Stimulated activated CD4-positive, alpha-beta T cell treated with anti-CD3 and anti-CD28 coated beads, Interleukin-12 subunit alpha, Interleukin-12 subunit beta, amount 100 ng/mL, for 48 hours (primary cell): ENCODE data around the gene FRMD6.
"Not testable (repeated sequence)": the region's sequence is repeated elsewhere in the genome, so short reads cannot be mapped to it uniquely, and the experiment has no call there.

Experiments used
- DNase-seq, 3 donors: peaks; one replicate each; pipeline ENCODE4 v3.0.0-alpha.2; 2020; ENCODE audit warnings: low read depth in 2 of 3, low spot score in 1 of 3

FRMD6 gene

GRCh38 chr14:51628238-51628637 is 23.5 kb upstream of the FRMD6 start:
- no peak for DNase-seq

GRCh38 chr14:51630987-51631386 is 20.7 kb upstream of the FRMD6 start:
- DNase-seq, result no peak

- not testable (repeated sequence) for DNase-seq
Measured at GRCh38 chr14:51633298-51633697, 18.4 kb upstream of the FRMD6 start.

DNA sequence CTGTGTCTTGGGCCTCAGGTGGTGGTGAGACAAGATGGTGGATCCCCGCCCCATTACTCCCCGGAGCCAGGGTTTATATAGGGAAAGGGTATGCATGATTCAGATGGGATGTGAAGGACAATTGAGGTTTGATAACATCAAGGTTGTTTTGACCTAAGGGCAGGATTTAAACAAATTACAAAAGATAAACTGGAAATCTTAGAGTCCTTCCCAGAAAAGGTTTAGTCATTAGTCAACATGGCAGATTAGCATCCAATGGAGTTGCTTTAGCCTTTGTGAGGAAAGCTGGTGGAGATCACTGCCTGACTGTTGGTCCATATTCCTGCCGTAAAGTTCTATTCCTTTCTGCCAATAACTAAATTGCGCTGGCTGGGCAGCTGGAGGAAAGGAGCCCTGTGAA is 15.6 kb upstream of the FRMD6 start:
- no peak for DNase-seq

DNA sequence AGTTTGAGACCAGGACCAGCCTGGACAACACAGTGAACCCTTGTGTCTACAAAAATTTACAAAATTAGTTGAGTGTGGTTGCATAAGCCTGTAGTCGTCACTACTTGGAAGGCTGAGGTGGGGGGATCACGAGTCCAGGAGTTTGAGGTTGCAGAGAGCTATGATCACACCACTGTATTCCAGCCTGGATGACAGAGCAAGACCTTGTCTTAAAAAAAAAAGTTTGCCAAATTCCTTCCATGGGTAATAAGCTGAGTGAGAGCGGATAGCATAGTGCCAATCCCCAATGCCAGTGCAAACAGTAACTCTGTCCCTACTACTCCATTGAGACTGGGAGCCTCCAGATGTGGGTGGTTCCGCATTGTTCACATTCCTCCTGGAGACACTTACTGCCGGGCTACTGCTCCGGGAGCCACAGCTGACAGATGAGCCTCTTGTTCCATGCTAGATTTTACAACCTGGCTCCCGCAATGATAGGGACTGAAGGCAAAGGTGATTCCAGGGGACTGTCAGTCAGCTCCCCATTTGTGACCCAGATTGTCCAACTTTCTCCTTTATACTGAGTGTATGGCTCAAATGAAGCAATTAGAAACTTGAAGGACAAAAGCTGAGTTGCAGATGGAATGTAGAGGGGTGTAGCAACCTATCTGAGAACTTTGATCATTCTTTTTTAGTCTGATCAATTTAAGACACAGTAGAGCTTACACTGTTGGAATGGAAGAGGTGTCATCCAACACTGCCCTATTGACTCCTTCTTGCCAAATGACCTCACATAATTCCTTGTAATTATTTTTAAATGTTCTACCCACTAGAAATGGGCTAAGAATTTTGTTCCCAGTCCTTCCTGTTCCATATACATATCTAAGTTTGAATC is 13.4 kb upstream of the FRMD6 start:
- no peak for DNase-seq

DNA sequence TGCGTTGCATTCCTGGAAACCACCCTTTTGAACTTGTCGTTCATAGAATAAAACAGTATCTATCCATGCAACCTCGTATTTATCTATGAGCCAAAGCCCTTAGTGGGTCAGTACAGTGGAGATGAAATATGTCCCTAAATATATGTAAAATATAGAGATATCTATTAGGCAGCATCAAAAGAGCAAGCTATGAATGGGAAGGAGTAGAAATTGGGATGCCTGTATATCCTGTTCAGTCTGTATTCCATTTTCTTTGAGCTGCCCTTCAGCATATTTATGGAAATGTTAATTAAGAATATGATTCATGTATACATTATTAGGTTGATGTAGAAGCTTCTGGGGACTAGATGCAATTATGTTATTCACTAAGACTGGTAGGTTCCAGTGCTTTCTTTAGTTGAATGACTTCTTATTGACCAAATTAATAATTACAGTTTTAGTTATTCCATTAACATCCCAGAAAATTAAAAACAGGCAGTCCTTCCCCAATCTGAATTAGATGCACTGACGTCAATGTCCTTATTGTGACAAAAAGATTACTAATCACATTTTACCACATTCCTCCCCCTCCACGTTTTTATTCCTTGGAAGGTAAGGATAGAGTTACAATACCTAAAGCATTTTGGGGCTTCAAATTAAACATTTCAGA is 11.9 kb upstream of the FRMD6 start:
- DNase-seq, result no peak

GRCh38 chr14:51643140-51643539 is 8.6 kb upstream of the FRMD6 start:
- no peak for DNase-seq

DNA sequence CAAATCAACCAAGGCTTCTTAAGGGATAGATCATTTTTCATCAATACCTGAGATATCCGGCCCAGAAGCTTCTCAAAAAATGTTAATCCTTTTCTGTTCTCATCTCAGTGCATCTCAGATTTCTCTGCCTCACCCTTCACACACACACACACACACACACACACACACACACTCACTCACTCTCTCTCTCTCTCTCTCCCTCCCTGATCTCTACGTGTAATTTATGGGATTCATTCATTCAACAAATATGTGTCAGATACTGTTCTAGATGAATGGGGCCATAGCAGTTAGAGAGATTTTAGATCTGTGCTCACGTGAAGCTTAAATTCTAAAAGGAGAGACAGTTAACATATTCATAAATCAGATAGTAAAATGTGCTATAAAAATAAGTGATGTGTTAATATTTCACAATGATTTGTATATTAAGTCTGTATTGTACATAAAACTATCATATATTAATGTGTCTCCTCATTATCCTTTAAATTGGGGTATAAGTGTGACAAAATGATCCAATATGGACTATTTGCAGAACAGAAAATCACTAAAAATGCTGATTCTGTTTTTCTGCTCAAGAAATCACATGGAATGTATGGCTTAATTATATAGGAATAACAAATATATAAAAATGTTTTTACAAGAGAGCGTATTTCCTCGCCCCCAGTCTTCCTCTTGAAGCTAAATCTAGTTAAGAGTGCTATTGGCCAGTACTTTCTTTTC is 7.3 kb upstream of the FRMD6 start:
- no peak for DNase-seq

DNA sequence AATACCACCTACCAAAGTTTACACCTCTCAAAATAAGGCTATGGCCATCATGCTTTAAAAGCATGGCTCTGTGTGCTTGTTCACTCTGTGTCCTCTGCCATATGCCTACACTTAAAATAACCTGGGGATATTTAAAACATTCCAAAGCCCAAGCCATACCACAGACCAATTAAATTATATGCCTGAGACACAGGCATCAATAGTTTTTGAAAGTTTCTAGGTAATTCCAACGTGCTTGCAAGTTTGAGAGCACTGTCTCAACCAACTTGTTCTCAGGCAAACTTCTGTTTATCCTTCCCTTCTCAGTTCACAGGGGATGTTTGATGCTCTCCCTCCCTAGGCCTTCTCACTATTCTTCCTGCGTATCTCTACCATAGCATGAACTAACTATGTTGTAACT is 3.4 kb upstream of the FRMD6 start:
- DNase-seq, result no peak

- no peak for DNase-seq
Measured at GRCh38 chr14:51650716-51651387, 858 bp upstream of the FRMD6 start.

GRCh38 chr14:51652168-51653078 is 713 bp downstream of the FRMD6 start:
- peak in 2 of 3 donors; percentile 5 to 23 for DNase-seq

- DNase-seq, result no peak
Measured at GRCh38 chr14:51653079-51653774, 1.5 kb downstream of the FRMD6 start.

- DNase-seq, result no peak
Measured at GRCh38 chr14:51653775-51654532, 2.2 kb downstream of the FRMD6 start.

GRCh38 chr14:51654533-51654845 is 2.8 kb downstream of the FRMD6 start:
- DNase-seq, result no peak

- DNase-seq, result no peak
Measured at GRCh38 chr14:51657762-51658161, 6.1 kb downstream of the FRMD6 start.

DNA sequence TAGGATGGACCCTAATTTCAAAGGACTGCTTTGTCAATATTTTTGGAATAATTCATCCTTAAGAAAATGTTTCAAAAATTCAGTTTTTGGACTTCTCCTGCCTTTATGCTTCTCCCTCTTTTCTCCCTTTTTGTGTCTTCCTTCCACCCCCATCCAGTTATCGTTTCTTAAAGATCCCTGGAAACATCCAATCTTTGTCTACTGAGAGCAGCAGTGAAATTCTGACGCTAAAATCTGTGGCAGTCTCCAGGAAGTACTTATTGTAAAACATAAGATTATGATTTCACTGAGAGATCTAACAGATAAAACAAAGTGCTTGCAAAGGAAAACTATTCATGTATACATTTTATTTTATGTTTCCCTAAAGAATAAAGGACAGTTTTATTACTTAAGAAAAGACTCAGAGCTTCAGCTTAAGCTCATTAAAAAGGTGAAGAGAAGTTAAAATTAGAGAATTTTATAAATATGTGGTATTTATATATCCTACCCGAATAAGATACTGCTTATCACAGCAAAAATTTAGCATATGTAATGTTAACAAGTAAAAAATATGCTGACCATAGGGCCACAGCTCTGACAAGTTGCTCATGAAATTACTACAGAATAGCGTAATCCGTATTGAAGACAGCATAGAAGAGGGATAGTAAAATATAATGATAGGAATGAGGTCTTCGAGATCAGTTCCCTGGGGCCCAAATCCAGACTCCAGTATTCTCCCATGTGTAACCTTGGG is 6.9 kb downstream of the FRMD6 start:
- no peak for DNase-seq

- DNase-seq, result no peak
Measured at GRCh38 chr14:51660741-51661140, 9.0 kb downstream of the FRMD6 start.

DNA sequence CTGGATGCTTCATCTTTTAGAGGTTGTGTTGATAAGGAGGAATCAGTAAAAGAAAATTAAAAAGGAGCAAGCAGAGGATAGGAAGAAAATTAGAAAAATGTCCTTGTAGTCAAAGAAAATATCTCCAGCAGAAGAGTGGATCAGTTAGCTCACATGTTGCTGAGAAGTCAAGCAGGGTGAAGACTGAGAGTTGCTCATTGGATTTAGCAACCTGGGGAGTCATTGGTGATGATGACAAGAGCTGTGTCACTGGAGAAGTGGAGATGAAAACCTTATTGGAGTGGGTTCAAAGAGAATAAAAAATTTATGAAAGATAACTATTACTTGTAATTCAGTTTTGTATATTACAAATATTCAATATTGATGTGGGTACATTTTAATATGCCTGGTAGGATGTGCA is 9.8 kb downstream of the FRMD6 start:
- DNase-seq, result no peak
